ENCODE data around the gene HSP90AB1.
"Not testable (repeated sequence)": the region's sequence is repeated elsewhere in the genome, so short reads cannot be mapped to it uniquely, and the experiment has no call there.

The HSP90AB1 gene

DNA sequence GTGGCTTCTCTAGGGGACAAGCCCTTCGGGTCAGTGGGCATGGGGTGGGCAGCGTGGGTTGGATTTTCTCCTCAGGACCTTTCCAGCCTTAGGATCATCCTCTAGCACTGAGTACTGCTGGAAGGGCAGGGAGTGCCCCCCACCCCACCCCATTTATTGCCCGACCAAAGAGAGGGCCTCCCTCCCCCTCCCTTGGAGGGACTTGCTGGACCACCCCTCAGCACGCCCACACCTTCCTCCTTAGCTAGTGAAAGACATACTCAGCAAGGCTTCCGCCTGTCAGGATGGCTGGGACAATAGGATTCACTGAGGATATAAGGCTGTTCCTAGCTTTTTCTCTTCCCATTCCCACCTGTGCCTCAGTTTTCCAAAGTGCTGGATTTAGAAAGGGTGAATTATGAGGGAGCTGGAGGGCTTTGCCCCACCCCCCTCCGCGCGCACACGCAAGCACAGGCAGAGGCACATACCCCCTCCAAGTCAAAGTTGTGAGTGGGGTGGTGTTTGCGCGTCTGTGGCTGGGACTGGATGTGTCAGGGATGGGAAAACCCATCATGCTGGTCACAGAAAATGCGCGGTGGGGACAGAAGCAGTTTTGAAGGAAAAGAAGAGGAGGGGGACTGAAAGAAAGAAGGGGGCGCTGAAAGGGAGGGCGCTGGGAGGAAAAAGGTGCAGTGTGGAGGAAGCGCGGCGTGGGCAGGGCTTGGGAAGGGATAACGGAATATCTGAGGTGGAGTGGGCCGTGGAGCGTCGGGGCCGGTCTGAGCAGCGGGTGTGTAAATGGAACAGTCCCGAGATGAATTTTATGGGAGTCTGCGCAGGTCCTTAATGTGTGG lies 24.2 kb upstream of the HSP90AB1 start:
- no peak for DNase-seq (ENCODE audit: low spot score)

DNA sequence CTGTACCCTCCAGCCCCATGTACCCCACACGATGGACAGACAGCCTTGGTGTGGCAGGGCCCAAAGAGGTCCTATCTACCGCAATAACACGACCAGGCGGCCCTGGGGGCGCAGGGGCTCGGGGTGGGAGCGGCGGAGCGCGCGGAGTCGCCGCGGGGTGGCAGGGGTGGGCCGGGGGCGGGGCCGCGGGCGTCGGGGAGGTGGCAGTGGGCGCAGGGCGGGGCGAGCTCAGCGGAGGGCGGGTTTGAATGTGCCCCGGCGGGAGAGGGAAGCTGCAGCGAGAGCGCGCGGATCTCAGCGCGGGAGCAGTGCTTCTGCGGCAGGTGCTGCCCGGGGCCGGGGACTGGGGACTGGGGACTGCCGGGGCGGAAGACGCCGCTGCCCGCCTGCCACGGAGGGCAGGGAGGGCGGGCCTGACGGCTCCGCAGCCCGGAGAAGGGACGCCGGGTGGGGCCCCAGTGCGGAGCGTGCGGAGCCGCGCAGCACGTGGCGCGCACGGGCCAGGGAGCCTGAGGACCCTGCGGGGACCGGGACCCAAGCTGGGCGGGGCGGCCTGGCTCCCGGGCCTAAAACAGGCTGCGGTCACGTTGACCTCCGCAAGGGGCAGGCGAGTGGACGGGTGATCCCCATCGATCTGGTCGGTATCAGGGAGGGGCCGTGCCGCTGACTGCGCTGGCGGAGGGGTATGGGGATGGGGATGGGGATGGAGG lies 23.4 kb upstream of the HSP90AB1 start, which contains the start of gene SLC29A1:
Gene SLC29A1, plus strand, starts transcription at position 277 of the 710 bp plus-strand sequence. CDS start 3,719 bp downstream, outside the sequence.
- DNase-seq (ENCODE audit: low spot score), result no peak

DNA sequence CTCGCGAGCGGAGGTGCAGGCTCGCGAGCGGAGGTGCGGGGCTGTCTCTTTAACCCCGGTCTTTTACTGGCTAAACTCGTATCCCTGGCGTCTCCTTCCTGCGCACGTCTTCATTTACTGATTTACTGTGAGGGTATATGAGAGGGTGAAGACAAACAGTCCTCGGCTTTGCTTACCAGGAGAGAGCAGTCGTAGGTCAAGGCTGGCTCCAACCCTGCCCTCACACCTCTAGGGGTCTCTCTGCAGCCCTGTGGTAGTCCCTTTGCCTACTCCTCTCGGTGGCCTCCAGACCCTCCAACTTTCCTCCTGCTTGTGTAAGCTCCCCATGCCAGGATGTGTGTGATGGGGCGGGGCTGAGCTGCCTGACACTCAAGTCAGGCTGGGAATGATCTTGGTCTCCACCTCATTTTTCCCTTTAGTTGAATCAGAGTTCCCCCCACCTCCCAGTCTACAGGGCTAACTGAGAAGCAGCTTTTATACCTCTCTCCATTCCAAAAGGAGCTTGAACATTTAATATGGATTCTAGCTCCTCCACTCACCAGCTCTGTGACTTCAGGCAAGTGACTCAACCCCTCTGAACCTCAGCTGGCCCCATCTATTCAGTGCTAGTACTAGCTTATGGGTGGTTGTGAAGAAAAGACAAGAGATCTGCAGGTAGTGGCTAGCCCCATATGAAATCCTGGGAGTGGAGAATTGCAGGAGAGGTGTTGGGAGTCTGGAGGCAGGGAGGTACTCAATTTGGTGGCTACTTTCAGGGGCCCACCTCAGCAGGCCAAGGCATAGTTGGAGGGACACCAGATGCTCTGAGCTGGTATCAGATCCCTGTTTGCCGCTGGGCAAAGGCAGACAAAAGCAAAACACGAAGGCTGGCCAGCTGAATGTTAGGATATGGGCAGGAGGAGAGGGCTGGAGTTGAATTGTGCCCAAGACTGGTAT lies 22.6 kb upstream of the HSP90AB1 start:
- no peak for DNase-seq (ENCODE audit: low spot score)

DNA sequence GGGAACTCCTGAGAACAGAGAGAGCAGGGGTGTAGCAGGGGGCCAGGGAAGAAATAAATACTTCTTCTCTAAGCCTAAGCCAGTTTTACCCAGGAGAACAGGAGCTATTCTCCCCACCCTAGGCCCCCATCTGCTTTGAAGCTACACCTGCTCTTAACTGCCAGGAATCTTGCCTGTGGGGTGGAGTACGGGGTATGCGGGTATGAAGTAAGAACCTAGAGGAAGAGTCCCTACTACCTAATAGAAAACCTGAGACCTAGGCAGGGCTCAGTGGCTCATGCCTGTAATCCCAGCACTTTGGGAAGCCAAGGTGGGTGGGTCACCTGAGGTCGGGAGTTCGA lies 22.0 kb upstream of the HSP90AB1 start:
- DNase-seq (ENCODE audit: low spot score), result no peak

DNA sequence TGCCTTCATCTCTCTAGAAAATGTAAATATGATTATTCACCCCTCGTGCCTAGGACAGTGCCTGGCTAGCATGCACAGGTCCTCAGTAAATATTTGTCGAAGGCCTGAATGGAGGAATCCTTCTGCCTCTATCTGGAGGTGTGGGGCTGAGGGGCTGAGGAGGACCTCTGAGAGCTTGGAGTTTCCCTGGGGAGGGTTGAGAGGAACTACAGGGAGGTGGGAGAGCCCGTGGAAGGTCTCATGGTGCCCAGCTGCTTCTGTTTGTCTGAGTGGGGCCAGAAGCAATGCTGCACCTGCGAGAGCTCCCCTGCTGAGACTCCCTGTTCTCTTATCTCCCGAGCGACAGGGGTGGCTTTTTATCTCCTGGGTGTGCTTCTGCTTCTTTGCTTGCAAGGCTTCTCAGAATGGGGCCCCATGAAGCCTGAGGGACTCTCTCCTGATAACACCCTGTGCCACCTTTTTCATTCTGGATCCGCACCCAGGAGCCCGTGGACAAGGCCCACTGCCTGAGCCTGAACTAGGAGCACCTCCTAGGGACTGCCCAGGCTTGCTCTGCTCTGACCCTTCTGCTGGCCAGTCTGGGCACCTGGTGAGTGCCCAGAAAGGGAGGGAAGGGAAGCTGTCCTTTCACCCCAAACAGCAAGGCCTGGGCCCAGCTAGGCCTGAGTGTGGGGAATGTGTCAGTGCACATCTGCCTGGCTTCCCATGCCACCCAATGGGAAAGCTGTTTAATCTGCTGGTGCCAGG lies 21.1 kb upstream of the HSP90AB1 start:
- DNase-seq (ENCODE audit: low spot score), result no peak

DNA sequence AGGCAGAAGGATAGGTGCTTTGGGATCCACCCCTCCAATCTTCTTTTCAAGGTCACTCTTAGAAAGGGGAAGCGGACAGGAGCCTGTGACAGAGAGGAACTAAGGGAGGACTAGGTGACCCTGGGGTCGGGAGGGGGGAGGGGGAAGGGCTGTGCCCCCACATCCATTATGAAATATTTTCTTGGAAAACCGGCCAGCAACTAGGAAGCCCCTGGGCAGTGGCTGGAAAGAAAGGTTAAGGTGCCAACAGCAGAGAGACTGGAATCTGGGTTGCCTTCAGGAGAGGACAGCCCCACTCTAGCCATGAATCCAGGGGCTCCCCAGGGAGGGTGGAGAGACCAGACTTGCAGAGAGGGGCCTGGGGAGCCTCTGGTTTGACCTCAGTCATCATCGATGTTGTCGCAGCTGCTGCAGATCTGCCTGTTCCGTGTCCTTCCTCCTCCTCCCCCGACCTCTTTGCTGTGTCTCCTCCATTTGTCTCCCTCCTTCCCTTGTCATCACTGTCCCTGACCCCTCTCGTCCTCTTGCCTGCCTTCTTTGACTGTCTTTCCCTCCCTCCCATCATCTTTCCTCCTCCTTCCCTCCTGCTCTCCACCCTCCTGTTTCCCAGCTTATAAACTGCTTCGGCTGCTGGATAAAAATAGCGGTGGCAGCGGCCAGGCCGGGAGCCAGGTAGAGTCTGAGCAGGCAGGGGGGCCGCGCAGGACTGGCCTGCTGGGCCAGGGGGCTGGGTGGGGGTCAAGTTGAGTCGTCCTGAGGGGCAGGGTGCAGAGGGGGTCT lies 20.3 kb upstream of the HSP90AB1 start:
- no peak for DNase-seq (ENCODE audit: low spot score)

DNA sequence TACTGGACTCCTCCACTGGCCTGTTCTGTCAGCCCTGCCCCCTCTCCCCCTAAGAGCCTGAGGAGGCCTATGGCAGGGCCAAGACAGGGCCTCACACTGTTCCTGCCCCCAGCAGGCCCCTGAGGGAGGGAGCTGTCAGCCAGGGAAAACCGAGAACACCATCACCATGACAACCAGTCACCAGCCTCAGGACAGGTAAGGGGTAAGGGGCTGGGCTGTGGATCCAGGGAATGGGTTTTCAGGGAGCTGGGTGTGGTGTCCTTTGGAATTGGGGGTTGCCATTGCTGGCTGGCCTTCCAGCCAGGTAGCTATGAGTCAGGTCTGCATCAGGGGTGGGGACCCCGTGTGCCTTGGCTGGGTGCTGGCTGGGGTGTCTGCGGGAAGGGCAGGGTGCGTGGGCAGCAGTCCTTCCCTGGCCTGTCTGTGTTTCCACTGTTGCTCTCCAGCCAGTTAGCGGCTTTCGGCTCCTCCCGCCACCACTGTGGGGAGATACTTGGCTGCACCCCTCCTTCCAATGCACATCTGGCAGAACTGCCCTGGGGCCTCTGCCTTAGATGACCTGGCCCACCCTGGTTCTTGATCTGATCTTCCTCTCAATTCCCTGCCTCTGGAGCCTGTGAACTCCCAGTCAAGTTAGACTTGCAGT lies 19.6 kb upstream of the HSP90AB1 start:
- no peak for DNase-seq (ENCODE audit: low spot score)

DNA sequence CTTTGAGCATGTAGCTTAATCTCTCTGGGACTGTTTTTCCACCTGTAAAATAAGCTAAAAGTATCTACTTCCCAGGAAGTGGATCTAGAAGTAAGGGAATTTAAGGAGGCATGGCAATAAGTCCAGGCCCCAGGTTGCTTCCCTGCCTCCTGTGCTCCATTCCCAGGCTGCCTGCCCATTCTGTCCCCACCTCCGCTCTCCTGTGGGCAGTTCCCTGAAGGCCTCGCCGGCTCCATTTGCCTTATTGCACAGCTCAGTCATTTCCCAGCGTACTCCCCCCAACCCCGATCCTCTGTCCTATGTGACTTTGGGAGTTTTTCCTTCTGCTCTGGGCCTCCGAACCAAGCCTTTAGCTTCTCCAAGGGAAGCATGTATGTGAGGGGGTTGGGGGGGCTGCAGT lies 18.9 kb upstream of the HSP90AB1 start:
- no peak for DNase-seq (ENCODE audit: low spot score)

DNA sequence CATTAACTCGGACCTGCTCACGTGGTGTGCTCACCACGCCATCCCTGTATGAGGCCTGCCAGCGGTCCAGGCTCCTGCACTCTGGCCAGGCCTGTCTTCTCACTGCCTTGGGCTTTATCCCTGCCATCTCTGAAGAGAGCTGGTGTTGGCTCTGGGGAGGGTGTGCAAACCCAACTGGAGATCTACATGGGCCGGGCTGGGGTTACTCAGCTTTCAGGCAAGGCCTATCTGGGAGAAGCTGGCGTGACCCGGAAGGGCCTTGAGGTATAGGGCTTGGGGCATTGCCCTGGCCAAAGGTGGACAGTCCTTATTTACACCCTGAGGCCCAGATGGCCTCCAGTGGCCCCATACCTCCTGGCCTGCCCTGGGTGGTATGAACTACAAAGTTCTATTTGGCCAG lies 18.5 kb upstream of the HSP90AB1 start:
- DNase-seq (ENCODE audit: low spot score), result no peak

DNA sequence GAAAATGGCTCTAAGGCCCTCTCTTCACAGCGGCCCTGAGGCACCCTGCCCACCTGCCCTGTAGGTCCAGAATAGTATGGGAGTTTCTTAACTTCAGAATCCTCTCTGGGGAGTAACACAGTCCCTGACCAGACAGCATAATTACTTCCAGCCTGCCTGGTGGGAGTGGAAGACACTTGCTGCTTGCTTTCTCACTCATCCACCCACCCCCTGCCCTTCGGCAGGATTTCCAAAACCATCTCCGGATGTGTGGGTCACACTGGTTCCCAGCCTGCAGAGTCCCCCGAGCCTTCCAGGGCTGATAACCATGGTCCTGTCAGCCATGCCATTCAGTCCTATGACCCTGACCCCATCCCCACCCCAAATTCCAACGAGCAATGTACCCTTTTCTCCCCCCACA lies 18.1 kb upstream of the HSP90AB1 start:
- DNase-seq (ENCODE audit: low spot score), result no peak

DNA sequence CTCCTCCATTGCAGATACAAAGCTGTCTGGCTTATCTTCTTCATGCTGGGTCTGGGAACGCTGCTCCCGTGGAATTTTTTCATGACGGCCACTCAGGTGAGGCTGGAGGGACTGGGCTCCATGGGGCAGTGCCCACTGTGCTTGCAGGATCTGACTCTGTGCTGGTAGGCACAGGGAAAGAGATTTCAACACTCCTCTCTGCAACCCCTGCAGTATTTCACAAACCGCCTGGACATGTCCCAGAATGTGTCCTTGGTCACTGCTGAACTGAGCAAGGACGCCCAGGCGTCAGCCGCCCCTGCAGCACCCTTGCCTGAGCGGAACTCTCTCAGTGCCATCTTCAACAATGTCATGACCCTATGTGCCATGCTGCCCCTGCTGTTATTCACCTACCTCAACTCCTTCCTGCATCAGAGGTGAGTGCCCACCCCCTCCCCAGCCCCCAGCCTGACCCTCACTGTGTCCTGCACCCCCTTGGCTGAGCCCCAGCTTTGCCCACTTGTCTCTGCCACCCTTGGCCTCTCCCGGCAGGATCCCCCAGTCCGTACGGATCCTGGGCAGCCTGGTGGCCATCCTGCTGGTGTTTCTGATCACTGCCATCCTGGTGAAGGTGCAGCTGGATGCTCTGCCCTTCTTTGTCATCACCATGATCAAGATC lies 17.4 kb upstream of the HSP90AB1 start:
- DNase-seq (ENCODE audit: low spot score), result no peak

DNA sequence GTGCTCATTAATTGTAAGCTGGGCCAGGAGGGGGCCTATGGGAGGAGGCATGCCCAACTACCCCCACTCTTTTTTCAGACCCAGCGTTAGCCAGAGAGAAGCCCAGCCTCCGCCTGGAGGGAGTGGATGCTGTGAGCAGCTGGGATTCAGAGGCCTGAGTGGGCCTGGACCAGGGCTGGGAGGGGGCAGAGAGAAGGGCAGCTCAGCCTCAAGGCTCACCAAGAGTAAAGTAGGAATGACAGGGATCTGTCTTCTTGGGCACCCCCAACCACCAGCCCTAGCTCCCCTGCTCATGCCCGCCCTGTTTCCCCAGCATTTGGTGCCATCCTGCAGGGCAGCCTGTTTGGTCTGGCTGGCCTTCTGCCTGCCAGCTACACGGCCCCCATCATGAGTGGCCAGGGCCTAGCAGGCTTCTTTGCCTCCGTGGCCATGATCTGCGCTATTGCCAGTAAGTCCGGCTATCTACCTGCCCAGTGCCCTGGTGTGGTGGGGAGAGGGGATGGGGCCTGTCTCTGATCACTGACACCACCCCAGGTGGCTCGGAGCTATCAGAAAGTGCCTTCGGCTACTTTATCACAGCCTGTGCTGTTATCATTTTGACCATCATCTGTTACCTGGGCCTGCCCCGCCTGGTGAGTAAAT lies 16.7 kb upstream of the HSP90AB1 start:
- no peak for DNase-seq (ENCODE audit: low spot score)

DNA sequence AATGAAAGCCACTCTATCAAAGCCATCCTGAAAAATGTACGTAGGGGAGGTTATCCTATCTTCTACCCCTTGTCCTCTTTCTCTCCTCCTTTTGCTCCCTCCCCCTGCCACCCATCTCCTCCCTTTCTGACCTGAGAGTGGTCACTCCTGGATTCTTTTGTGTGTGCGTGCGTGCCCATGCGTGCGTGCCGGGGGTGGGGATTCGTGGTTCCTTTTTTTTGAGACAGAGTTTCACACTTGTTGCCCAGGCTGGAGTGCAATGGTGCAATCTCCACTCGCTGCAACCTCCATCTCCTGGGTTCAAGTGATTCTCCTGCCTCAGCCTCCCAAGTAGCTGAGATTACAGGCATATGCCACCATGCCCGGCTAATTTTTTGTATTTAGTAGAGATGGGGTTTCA lies 15.5 kb upstream of the HSP90AB1 start:
- not testable (repeated sequence) for DNase-seq (ENCODE audit: low spot score)

DNA sequence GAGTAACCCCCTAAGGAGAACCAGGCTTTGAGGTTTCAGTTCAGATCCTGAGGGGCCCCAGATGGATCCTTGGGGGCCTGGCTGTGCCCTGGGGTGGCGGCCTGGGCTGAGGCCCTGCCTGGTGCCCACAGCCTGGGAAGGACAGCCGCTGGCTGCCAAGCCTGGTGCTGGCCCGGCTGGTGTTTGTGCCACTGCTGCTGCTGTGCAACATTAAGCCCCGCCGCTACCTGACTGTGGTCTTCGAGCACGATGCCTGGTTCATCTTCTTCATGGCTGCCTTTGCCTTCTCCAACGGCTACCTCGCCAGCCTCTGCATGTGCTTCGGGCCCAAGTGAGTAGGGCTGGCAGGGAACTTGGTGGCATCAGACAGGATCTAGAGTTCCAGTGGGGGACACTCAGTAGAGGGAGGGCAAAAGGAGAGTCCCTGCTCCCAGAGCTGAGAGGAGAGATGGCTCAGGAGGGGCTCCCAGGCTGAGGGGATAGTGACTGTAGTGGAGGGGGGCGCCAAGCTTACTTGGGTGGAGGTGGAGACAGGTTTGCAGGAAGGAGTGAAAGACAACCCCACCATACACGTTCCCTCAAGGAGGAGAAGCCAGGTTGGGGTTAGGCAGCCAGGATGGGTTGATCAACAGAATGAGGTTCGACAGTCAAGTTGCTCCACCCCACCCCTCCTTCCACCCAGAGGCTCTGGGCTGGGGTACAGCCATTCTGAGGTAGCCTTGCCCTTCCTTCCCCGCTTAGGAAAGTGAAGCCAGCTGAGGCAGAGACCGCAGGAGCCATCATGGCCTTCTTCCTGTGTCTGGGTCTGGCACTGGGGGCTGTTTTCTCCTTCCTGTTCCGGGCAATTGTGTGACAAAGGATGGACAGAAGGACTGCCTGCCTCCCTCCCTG lies 14.0 kb upstream of the HSP90AB1 start:
- no peak for DNase-seq (ENCODE audit: low spot score)

DNA sequence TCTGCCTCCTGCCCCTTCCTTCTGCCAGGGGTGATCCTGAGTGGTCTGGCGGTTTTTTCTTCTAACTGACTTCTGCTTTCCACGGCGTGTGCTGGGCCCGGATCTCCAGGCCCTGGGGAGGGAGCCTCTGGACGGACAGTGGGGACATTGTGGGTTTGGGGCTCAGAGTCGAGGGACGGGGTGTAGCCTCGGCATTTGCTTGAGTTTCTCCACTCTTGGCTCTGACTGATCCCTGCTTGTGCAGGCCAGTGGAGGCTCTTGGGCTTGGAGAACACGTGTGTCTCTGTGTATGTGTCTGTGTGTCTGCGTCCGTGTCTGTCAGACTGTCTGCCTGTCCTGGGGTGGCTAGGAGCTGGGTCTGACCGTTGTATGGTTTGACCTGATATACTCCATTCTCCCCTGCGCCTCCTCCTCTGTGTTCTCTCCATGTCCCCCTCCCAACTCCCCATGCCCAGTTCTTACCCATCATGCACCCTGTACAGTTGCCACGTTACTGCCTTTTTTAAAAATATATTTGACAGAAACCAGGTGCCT lies 13.3 kb upstream of the HSP90AB1 start:
- no peak for DNase-seq (ENCODE audit: low spot score)

DNA sequence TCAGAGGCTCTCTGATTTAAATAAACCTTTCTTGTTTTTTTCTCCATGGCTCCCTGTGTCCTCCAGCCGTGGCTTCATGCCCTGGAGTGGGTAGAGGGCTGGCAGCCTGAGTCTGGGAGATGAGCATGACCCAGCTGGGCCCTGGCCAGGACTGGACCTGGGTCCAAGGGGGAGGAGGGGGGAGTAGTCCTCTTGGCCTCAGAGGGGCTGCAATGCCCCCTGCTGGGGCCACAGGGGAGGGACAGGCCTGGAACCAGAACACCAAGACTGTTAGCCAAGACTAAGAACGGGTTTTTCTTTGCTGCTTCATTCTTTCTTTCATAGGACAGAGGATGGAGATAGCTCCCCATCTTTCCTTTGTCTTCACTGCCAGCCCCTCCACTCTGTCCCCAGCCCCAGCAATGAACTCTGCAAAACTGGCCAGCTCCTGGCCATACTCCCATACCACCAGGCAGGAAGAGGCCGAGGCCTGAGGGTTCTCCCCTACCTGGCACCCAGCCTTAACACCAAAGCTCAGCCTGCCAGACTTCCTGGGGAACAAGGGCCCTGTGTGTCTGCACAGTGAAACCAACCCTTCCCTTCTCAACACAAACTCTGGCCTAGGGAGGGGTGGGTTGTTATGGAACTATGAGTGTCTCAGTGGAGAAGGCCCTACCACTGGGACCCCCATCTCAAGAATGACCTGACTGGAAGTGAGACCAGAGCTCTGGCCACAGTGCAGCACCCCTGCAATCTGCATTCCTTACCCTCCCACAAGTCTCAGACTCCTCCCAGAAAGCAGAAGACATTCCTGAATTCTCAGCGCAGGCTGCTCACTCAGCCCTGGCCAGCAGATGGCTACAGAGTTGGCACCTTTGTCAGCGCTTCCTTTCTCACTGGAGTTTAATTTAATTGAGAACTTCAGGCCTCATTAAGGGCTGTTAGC lies 12.5 kb upstream of the HSP90AB1 start:
- no peak for DNase-seq (ENCODE audit: low spot score)

DNA sequence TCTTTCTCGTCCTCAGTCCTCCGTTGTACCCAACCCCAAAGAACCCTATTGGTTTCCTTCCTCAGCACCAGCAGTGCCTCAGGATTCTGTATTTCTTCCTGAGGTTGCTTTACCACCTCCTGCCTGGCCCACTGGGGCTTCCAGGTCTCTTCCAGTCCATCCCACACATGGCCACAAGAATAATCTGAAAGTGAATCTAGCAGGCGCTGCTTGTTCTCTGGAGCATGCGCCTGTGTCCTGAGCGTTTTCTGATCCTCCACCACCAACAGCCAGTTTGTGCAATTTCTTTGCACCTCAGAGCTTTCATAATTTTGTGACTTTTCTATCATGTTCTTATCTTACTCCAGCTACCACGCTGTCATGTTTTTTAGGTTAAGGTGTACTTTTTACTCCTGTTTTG lies 11.6 kb upstream of the HSP90AB1 start:
- DNase-seq (ENCODE audit: low spot score), result no peak
